ENCODE measurements around the gene DENND5A.
"Not testable (repeated sequence)": the region's sequence is repeated elsewhere in the genome, so short reads cannot be mapped to it uniquely, and the experiment has no call there.

The DENND5A gene

DNA sequence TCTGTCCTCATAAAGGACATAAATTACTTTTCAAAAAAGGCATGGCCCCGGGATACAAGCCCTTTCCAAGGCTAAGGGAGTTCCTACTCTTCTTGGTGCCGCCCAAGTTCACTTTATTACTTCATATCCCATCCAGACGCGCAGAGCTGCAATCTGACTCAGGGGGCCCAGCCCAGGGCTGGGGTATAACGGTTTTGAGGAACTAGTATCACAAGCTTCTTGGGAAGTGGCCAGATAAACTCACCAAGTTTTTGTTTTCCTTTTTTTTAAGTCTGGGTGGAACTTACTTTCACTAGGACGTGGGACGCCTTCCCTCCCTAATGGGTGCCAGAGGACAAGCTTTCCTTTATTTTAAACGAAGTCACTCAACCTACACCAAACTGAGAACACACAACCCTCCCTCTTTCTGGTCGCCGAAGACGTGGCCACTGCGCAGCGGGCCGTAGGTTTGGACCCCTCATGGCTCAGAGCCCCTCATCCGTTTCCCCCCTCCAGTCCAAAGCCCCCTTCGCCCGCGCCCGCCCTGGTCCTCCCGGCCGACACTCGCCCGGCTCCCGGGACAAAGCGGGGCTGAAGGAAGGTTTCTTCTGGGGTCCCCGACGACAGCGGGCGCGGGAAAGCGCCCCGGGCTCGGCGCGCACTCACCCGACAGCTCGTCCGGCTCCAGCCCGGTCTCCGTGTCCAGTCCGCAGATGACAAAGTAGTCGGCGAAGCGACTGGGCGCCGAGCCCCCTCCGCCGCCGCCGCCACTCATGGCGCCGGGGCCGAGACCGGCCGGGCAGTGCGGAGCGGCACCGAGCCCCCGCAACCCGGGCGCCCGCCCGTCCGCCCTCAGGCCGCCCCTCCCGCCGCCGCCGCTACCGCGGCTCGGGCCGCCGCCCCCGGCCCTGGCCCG is 587 bp downstream of the DENND5A start:
- DNase-seq (ENCODE audit: low read depth) = peak; percentile 41

DNA sequence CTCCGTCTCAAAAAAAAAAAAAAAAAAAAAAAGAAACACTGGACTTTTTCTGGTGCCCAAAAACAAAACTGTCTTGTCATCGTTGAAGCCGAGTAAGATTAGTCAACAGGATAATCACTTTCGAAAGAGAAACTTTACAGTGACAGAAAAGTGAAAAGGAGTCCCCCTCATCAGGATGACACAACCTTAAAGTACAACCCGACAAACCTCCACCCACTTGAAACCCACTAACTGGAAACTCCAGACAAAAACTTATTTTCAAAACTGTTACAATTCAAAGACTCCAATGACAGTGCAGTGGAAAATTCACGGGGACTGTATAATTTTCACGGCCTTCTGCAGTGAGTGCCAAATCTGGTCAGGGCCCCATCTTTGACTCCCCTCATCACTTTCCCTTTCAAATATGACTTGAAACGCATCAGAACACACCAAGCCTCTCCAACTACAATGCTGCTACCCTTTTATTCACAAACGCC is 1.3 kb downstream of the DENND5A start:
- no peak for DNase-seq (ENCODE audit: low read depth)

DNA sequence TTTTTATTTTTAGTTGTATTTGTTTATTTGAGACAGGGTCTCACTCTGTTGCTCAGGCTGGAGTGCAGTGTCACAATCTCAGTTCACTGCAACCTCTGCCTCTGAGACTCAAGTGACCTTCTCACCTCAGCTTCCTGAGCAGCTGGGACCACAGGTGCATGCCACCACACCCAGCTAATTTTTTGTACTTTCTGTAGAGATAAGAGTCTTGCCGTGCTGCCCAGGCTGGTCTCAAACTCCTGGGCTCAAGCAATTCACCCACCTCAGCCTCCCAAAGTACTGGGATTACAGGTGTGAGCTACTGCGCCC is 4.4 kb downstream of the DENND5A start:
- DNase-seq (ENCODE audit: low read depth) = not testable (repeated sequence)

GRCh38 chr11:9259981-9260837 is 4.9 kb downstream of the DENND5A start:
- DNase-seq (ENCODE audit: low read depth) = no peak

- DNase-seq (ENCODE audit: low read depth) = not testable (repeated sequence)
Measured at GRCh38 chr11:9258279-9258678, 6.9 kb downstream of the DENND5A start.

DNA sequence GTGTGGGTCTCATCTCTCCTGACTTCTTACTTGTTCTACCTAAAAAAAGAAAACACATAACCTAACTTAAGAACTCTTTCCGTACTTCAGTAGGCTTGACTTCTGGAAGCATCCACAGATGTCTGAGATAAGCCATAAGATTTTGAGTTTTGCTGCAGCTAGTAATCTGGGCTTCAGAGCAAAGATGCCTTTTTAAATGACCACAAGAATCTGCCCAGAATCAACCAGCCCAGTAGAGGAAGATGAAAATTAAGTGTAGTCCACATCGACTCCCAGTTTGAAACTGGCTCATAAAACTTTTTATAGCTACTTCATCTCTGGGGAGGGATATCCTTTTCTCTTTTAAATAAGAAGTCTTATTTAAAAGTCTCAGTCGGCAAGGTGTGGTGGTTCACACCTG is 10.7 kb downstream of the DENND5A start:
- DNase-seq (ENCODE audit: low read depth) = no peak

- no peak for DNase-seq (ENCODE audit: low read depth)
Measured at GRCh38 chr11:9253086-9253485, 12.1 kb downstream of the DENND5A start.

GRCh38 chr11:9251311-9251710 is 13.8 kb downstream of the DENND5A start:
- no peak for DNase-seq (ENCODE audit: low read depth)

- DNase-seq (ENCODE audit: low read depth) = no peak
Measured at GRCh38 chr11:9250139-9250582, 15.0 kb downstream of the DENND5A start.

DNA sequence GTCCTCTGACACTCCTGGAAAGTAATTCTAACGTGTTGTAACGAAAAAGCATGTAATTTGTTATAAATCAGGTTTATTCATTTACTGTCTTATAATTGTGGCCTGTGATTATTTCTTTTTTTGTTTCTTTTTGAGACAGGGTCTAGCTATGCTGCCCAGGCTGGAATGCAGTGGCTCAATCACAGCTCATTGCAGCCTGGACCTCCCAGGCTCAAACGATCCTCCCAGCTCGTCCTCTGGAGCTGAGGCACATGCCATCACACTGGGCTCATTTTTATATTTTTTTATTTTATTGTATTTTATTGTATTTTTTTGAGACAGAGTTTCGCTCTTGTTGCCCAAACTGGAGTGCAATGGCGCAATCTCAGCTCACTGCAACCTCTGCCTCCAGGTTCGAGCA is 15.9 kb downstream of the DENND5A start:
- no peak for DNase-seq (ENCODE audit: low read depth)

DNA sequence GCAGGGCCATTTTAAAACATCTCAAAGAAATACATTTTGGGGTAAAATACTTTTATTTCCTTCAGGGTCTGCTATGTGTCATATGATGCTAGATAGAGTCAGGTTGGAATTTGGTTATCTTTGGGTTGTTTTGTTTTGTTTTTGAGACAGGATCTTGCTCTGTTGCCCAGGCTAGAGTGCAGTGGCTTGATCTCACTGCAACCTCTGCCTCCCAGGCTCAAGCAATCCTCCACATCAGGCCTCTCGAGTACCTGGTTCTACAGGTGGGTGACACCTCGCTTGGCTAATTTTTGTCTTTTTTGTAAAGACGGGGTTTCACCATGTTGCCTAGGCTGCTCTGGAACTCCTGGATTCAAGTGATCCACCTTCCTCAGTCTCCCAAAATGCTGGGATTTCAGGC is 17.3 kb downstream of the DENND5A start:
- DNase-seq (ENCODE audit: low read depth) = no peak

GRCh38 chr11:9236242-9236641 is 28.9 kb downstream of the DENND5A start:
- DNase-seq (ENCODE audit: low read depth) = not testable (repeated sequence)

- DNase-seq (ENCODE audit: low read depth) = no peak
Measured at GRCh38 chr11:9232482-9232881, 32.7 kb downstream of the DENND5A start.

DNA sequence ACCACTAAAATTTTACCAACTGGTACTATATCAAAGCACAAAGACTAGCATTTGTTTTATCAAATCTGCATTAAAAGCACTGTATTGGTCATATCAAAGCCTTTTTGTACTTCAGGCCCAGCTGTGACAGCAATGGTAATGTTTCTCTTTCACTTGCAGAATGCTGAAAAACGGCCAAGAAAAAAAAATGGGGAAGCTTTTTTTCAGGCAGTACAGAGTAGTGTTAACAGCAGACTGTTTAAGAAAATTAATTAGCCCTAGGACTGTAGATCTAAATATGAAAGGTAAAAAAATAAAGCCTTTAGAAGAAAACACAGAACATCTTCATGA is 33.3 kb downstream of the DENND5A start:
- DNase-seq (ENCODE audit: low read depth) = no peak

GRCh38 chr11:9230296-9230695 is 34.9 kb downstream of the DENND5A start:
- DNase-seq (ENCODE audit: low read depth) = no peak

GRCh38 chr11:9228091-9228490 is 37.1 kb downstream of the DENND5A start:
- DNase-seq (ENCODE audit: low read depth) = no peak

- DNase-seq (ENCODE audit: low read depth) = no peak
Measured at GRCh38 chr11:9225748-9226298, 39.3 kb downstream of the DENND5A start.

- DNase-seq (ENCODE audit: low read depth) = no peak
Measured at GRCh38 chr11:9222654-9223053, 42.5 kb downstream of the DENND5A start.

DNA sequence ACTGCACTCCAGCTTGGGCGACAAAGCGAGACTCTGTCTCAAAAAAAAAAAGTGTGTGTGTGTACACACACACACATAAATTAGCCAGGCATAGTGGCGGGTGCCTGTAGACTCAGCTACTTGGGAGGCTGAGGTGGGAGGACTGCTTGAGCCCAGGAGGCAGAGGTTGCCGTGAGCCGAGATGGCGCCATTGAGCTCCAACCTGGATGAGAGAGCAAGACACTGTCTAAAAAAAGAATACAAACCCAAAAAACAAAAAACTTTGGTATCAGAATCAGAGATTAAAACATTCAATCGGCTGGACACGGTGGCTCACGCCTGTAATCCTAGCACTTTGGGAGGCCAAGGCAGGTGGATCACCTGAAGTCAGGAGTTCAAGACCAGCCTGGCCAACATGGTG is 44.3 kb downstream of the DENND5A start:
- not testable (repeated sequence) for DNase-seq (ENCODE audit: low read depth)

- DNase-seq (ENCODE audit: low read depth) = peak; percentile 27
Measured at GRCh38 chr11:9219572-9219971, 45.6 kb downstream of the DENND5A start.

- no peak for DNase-seq (ENCODE audit: low read depth)
Measured at GRCh38 chr11:9219115-9219514, 46.0 kb downstream of the DENND5A start.

DNA sequence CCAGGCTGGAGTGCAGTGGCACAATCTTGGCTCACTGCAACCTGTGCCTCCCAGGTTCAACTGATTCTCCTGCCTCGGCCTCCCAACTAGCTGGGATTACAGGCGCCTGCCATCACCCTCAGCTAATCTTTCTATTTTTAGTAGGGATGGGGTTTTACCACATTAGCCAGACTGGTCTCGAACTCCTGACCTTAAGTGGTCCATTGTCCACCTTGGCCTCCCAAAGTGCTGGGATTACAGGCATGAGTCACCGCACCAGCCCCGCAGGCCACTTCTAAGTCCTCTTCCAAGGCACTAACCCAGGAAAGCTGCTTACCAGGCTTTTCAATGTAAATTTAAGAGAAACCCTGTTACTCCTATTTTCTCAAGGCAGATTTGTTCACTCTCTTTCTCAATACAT is 50.4 kb downstream of the DENND5A start:
- no peak for DNase-seq (ENCODE audit: low read depth)

GRCh38 chr11:9211322-9211721 is 53.8 kb downstream of the DENND5A start:
- no peak for DNase-seq (ENCODE audit: low read depth)
